HG03097 (cell line): ENCODE data around the gene CDA.

Source experiments
- ATAC-seq: cut with Tn5 transposase; IDR thresholded peaks from one replicate; pipeline ENCODE4 v1.9.1; 2021; ENCODE audit not compliant: unreplicated experiment, low FRiP score

CDA gene

GRCh38 chr1:20614131-20614579, 25.3 kb downstream of the CDA start:
- ATAC-seq = no peak

- ATAC-seq = no peak
Observed at GRCh38 chr1:20615946-20616846, 27.3 kb downstream of the CDA start.

DNA sequence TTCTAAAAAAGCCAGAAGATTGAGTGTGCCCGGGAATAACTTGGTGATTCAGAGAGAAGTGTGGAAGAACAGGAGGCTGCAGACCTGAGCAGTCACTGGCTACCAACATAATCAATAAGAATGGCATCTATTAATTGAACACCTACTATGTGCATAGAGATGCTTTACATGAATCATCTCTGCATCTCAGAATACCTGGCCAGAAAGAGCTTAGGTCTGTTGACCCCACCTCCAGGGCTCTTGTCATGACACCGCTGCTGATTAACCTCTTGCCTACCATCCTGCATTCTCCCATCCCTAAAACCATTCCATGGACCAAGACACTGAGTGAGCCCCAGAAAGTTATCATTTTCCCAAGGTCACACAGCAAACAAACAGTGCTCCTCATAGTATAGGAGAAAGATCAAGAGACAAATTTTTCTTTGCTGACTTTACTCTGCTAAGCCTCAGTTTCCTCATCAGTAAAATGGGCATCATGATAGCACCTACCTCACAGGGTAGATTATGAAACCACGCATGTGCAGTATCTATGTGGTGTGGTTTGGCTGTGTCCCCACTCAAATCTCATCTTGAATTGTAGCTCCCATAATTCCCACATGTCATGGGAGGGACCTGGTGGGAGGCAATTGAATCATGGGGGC, 28.1 kb downstream of the CDA start:
- ATAC-seq = no peak

GRCh38 chr1:20618550-20618949, 29.7 kb downstream of the CDA start:
- ATAC-seq = no peak

GRCh38 chr1:20619999-20620398, 31.1 kb downstream of the CDA start:
- ATAC-seq = no peak

DNA sequence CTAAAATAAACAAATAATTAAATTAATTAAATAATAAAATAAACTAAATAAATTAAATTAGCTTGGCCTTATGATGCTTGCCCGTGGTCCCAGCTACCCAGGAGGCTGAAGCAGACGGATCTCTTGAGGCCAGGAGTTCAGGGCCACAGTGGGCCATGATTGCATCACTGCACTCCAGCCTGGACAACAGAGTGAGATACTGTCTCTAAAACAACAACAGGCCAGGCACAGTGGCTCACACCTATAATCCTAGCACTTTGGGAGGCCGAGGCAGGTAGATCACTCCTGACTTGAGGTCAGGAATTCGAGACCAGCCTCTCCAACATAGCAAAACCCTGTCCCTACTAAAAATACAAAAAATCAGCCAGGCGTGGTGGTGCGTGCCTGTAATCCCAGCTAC, 32.1 kb downstream of the CDA start:
- ATAC-seq = no peak

DNA sequence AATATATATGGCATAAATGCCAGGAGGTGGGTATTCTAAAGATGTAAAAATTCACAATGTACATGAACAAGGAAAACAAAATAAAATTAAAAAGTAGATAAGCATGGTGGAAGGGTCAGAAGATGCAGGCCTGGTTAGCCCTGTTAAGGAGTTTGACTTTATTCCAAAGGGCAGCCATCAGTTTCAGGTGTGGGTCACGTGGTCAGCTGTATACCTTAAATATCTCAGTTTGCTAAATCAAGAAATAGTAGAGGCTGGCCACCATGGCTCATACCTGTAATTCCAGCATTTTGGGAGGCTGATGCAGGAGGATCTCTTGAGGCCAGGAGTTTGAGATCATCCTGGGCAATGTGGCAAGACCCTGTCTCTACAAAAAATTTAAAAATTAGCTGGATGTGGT, 35.8 kb downstream of the CDA start:
- no peak for ATAC-seq

DNA sequence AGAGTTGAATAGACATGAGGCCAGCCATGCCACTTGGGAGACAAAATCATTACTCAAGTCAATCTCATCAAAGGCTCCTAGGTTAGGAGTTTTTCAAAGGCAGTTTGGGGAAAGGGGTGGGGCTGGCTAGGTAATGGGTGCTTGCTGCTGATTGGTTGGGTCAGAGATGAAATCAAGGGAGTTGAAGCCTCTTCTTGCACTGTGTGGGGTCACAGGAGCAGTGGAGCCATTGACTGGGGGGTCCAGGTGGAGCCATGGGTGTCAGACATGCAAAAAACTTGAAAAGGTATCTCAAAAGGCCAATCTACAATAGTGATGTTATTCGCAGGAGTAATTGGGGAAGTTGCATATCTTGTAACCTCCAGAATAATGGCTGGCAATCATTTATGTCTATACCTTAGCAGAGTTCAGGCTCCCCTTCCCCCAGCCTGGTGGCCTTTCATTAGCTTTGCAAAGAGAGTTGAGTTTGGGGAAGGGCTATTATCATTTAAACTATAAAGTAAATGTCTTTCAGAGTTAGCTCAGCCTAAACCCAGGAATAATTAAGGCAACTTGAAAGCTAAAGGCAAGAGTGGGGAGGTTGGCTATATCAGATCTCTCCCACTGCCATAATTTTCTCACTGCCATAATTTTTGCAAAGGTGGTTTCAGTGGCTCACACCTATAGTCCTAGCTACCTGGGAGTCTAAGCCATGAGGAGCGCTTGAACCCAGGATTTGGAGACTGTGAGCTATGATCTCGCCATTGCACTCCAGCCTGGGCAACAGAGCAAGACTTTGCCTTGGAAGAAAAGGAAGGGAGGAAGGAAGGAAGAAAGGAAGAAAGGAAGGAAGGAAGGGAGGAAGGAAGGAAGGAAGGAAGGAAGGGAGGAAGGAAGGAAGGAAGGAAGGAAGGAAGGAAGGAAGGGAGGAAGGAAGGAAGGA, 36.5 kb downstream of the CDA start:
- no peak for ATAC-seq

- ATAC-seq = no peak
Observed at GRCh38 chr1:20626098-20626427, 37.2 kb downstream of the CDA start.

DNA sequence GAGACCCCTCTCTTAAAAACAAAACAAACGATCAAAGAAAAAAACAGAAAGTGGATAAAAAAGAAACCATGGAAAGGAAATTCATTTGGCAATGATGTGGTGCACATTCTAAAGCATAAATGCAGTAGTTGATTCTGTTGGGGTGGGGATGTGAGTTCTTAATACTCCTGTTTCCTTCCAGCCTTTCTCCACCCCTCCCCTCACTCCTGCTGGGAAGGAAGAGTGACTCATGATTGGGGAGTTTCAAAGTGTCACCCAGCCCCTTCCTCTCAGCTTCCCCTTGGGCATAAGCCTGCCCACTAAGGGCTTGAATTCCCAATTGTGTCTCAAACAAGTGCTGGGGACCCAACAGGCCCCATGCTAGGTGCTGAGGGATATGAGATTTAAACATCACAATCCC, 37.6 kb downstream of the CDA start:
- ATAC-seq = no peak

DNA sequence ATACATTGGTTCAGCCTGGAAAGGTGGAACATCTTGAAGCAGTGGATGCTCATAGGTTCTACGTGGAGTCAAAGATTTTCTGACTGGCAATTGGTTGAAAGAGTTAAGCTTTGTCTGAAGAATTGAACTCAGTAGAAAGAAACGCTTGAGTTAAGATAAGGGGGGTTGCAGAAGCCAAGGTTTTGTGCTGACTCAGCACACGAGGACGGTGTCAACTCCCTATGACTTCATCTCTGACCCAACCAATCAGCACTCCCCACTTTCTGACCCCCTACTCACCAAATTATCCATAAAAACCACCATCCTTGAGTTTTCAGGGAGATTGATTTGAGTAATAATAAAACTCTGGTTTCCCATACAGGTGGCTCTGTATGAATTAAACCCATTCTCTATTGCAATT, 41.8 kb downstream of the CDA start:
- no peak for ATAC-seq

GRCh38 chr1:20632386-20632785, 43.5 kb downstream of the CDA start:
- no peak for ATAC-seq

DNA sequence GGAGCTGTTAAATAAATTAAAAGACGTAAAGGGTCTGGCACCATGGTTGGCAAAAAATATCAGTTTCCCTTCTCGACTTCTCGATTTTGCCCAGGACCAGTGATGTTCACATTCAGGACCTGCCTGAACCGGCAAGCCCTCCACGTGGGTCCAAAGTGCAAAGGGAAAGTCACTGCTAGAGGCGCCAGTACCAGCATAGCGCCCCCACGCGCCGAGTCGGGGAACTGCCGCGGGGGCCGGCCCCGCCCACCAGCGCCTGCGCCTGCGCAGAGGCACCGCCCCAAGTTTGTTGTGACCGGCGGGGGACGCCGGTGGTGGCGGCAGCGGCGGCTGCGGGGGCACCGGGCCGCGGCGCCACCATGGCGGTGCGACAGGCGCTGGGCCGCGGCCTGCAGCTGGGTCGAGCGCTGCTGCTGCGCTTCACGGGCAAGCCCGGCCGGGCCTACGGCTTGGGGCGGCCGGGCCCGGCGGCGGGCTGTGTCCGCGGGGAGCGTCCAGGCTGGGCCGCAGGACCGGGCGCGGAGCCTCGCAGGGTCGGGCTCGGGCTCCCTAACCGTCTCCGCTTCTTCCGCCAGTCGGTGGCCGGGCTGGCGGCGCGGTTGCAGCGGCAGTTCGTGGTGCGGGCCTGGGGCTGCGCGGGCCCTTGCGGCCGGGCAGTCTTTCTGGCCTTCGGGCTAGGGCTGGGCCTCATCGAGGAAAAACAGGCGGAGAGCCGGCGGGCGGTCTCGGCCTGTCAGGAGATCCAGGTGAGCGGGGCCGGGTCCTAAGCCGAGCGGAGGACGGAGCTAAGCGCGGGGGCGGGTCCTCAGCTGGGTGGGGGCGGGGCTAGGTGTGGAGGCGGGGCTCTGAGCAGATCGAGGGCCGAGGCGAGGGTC, 44.5 kb downstream of the CDA start, which contains the start of gene PINK1:
TSS of gene PINK1 (plus strand) at position 269 of the 875 bp plus-strand sequence. CDS start at position 360, 91 bp downstream.
- ATAC-seq = peak; percentile 39

DNA sequence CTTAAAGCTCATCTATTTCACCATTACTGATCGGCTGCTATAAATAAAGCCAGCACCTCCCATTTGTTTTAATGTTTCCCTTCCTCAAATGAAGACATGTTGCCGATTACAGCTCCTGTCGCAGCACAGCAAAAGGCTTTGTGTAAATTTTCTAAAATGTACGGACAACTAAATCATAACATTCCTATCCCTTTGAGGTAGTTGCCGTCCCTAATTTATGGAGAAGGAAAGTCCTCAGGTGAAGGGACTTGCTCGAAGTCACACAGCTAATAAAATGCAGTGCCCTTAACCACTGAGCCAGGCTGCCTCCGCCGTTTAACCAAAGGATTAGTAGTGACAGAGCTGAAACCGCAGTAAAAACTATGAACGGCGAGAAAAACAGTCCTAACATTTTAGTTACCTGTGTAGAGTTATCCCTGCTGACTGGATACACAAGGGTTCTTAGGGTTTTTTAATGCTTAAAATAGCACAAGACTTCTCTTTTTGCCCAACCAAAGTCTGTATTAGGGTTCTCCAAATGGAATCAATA, 45.2 kb downstream of the CDA start:
- no peak for ATAC-seq

DNA sequence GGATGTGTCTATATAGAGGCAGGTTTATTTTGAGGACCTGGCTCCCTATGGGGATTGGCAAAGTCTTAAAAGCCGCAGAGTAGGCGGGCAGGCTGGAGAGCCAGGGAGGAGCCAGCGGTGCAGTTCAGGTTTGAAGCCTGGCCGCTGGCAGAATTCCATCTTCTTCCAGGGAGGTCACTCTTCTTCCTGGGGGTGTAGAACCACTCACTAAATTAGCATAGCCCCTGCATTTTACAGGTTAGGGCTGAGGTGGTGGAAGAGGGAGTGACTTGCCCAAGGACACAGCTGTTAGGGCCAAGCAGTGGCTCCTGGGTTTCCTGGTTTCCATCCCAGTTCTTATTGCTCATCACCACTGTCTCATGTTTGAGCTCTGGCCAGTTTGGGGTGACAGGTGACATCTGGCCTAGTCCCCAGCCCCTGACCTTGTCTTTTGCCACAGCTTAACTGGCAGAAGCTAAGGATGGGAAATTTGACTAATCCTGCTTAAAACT, 45.7 kb downstream of the CDA start:
- no peak for ATAC-seq

GRCh38 chr1:20636785-20637347, 48.0 kb downstream of the CDA start:
- ATAC-seq = no peak

DNA sequence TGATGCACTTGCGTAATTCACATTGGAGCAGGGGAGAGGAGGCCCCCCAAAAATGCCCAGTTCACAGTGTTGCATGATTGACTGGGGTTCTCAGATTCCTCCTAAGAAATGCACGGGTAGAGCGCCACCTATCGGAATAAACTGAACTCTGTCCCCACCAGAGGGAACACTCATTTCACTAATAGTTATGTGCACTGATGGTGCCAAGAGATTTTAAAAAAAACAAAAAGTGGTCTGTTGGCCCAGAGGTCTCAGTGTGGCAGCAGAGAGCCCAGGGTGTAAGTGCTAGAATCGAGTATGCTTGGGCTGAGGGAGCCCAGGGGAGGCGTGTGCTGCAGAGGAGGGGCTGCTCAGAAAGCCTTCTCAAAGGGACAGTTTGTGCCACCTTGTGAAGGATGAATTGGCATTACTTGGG, 51.3 kb downstream of the CDA start:
- ATAC-seq = no peak

- ATAC-seq = no peak
Observed at GRCh38 chr1:20641975-20642374, 53.1 kb downstream of the CDA start.

DNA sequence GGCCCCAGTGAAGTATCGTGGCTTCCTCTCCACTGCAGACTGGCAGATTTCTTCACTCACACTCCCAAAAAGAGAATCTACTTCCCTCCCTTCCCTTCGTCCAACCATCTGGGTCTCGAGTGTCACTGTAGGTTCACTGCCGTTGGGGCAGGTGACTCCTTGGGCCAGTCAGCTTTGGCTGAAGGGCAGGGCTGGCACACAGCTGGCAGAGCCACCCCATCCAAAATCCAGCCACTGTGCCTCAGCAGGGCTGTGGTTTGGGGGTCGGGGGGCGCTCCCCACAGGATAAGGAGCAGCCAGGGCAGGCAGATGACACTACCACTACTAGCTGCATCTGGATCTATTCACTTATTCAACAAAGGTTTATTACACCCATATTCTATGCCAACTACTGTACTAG, 54.2 kb downstream of the CDA start:
- ATAC-seq = no peak
